HCT116 (cell line): ENCODE data around the gene CCDC30. TPM values are rescaled to one million over a fixed set of nuclear protein-coding genes. Genes with fewer than 3 reads are reported as not detected.
"Not testable (repeated sequence)": the region's sequence is repeated elsewhere in the genome, so short reads cannot be mapped to it uniquely, and the experiment has no call there.

Experiments
- ATAC-seq: fragments of 200-7000 bp; cut with Tn5 transposase; 2 replicates; pipeline ENCODE4 v1.9.1; 2020; ENCODE audit warnings: mild to moderate bottlenecking, moderate library complexity
- BruUV-seq: library from RNA; stranded (reverse); fragments of 400-500 nt; replicated peaks from 2 replicates; lab custom pipeline; 2021; lab: Mats Ljungman, UMichigan
- CTCF ChIA-PET: fragments of 300-600 bp; sonication (Branson Sonifier 250); formaldehyde crosslinking; loops from one replicate; lab custom pipeline; 2021; ENCODE audit warnings: antibody characterized with exemption; lab: Charles Lee
- POLR2A ChIA-PET: fragments of 300-600, 350-600 bp; sonication (Branson Sonifier 250); formaldehyde crosslinking; loops from one replicate; lab custom pipeline; 2021; ENCODE audit warnings: antibody characterized with exemption; lab: Charles Lee
- RAD21 ChIA-PET, 2 experiments: fragments of 300-600 bp; sonication (Branson Sonifier 250); formaldehyde crosslinking; loops; one replicate each; lab custom pipeline; 2023; ENCODE audit warnings: low total read pairs in 2 of 2; ENCODE audit not compliant: uncharacterized antibody in 2 of 2, unreplicated experiment in 2 of 2, low non-redundant PET in 1 of 2; lab: Charles Lee
- DNase-seq: peaks from one replicate; pipeline ENCODE4 v3.0.0-alpha.2; 2010; ENCODE audit warnings: low read depth, low spot score
- H2AFZ ChIP-seq: fragments of 200-600 bp; shearing (Covaris generic), sonication (generic); 2 replicates; pipeline ENCODE4 v1.6.1; 2017; ENCODE audit warnings: low read depth, mixed run types, mixed read lengths, antibody characterized with exemption, low read length; ENCODE audit not compliant: poor library complexity, severe bottlenecking
- H3K27ac ChIP-seq: 2 replicates; pipeline ENCODE4 v1.5.1; 2012; ENCODE audit warnings: low read depth, low read length
- H3K27me3 ChIP-seq: fragments of 200-600 bp; sonication (generic); 2 replicates; pipeline ENCODE4 v1.6.1; 2016; ENCODE audit warnings: mixed run types, low read length, mixed read lengths; ENCODE audit not compliant: insufficient read depth
- H3K36me3 ChIP-seq, 2 experiments: fragments of 200-500 bp in 1 of 2; fragments of 200-600 bp in 1 of 2; sonication (Bioruptor generic) in 1 of 2; sonication (generic) in 1 of 2; 2 replicates each; pipeline versions ENCODE4 v1.5.1 to v1.6.1; 2014 to 2016; ENCODE audit warnings: low read length in 2 of 2, inconsistent platforms in 1 of 2, mixed read lengths in 1 of 2, mixed run types in 1 of 2; ENCODE audit not compliant: insufficient read depth in 2 of 2, control insufficient read depth in 1 of 2
- H3K4me1 ChIP-seq, 2 experiments: fragments of 200-600 bp in 1 of 2; sonication (generic) in 1 of 2; 2 replicates each; pipeline versions ENCODE4 v1.5.1 to v1.6.1; 2012 to 2017; ENCODE audit warnings: low read length in 2 of 2, inconsistent platforms in 1 of 2, mild to moderate bottlenecking in 1 of 2, mixed read lengths in 1 of 2, mixed run types in 1 of 2, moderate library complexity in 1 of 2; ENCODE audit not compliant: insufficient read depth in 2 of 2, control insufficient read depth in 1 of 2
- H3K4me2 ChIP-seq: fragments of 200-600 bp; sonication (generic); 2 replicates; pipeline ENCODE4 v1.6.1; 2017; ENCODE audit warnings: mixed run types, low read length, mixed read lengths
- H3K4me3 ChIP-seq, 2 experiments: fragments of 200-600 bp in 1 of 2; sonication (generic) in 1 of 2; replicated peaks in 1 of 2; 2 replicates each; pipeline ENCODE4 v1.5.1; 2011 to 2016; ENCODE audit warnings: low read length in 2 of 2, control low read depth in 1 of 2, low read depth in 1 of 2, mild to moderate bottlenecking in 1 of 2, mixed read lengths in 1 of 2, mixed run types in 1 of 2
- H3K79me2 ChIP-seq: fragments of 200-600 bp; sonication (generic); 2 replicates; pipeline ENCODE4 v1.6.1; 2017; ENCODE audit warnings: mild to moderate bottlenecking, mixed run types, low read length, moderate library complexity, mixed read lengths; ENCODE audit not compliant: insufficient read depth
- H3K9ac ChIP-seq: fragments of 200-600 bp; sonication (generic); 2 replicates; pipeline ENCODE4 v1.6.1; 2016; ENCODE audit warnings: low read length, mixed read lengths
- H3K9me2 ChIP-seq: fragments of 200-600 bp; sonication (generic), shearing (Covaris generic); 2 replicates; pipeline ENCODE4 v1.6.1; 2017; ENCODE audit warnings: mixed run types, mild to moderate bottlenecking, moderate library complexity; ENCODE audit not compliant: insufficient read depth
- H3K9me3 ChIP-seq, 2 experiments: fragments of 200-500 bp in 1 of 2; fragments of 200-600 bp in 1 of 2; sonication (Bioruptor generic) in 1 of 2; sonication (generic) in 1 of 2; 2 replicates each; pipeline ENCODE4 v1.6.1; 2014 to 2017; ENCODE audit warnings: low read length in 2 of 2, mixed read lengths in 2 of 2, inconsistent platforms in 1 of 2, low read depth in 1 of 2, mild to moderate bottlenecking in 1 of 2, mixed run types in 1 of 2, moderate library complexity in 1 of 2; ENCODE audit not compliant: control insufficient read depth in 1 of 2, insufficient read depth in 1 of 2
- H4K20me1 ChIP-seq: fragments of 200-600 bp; sonication (generic), shearing (Covaris generic); 2 replicates; pipeline ENCODE4 v1.6.1; 2017; ENCODE audit warnings: mixed run types, mild to moderate bottlenecking, moderate library complexity; ENCODE audit not compliant: insufficient read depth
- CTCF ChIP-seq, 3 experiments: fragments of 200-600 bp in 1 of 3; sonication (generic) in 1 of 3; IDR thresholded peaks in 2 of 3; conservative IDR thresholded peaks in 1 of 3; 2 replicates each; pipeline ENCODE4 v1.5.1; 2012 to 2017; ENCODE audit warnings: low read depth in 2 of 3, low read length in 2 of 3, antibody characterized with exemption in 1 of 3, borderline replicate concordance in 1 of 3, control low read depth in 1 of 3, mild to moderate bottlenecking in 1 of 3, mixed read lengths in 1 of 3, mixed run types in 1 of 3, moderate library complexity in 1 of 3; ENCODE audit not compliant: insufficient read depth in 1 of 3
- intact Hi-C: fragments of 100-400 bp; cut with micrococcal nuclease; formaldehyde crosslinking; loops from 2 replicates; pipeline ENCODE4 v1.10.0; 2022
- total RNA-seq: library from RNA; stranded (reverse); gene quantifications from one replicate; pipeline ENCODE4 v1.2.1, GENCODE V29; 2021; ENCODE audit not compliant: unreplicated experiment

Gene CCDC30
- total RNA-seq, 1 experiment from 2014 or later, result 2.0 TPM

- no peak for ATAC-seq
- Histone ChIP-seq H3K27ac (no peak overlapping the region), H2AFZ (no peak overlapping the region), H3K4me2 (no peak overlapping the region), H3K9me2 (no peaks in the 10 kb centered on the region), H3K4me3 (no peak overlapping the region), H3K9me3 (no peaks in the 10 kb centered on the region), H3K4me1 (no peaks in the 10 kb centered on the region), H3K27me3 (no peaks in the 10 kb centered on the region), H3K36me3 (no peaks in the 10 kb centered on the region), H3K79me2 (no peaks in the 10 kb centered on the region), H4K20me1 (no peaks in the 10 kb centered on the region), H3K9ac (no peak overlapping the region)
- BruUV-seq, result no TSS peak
- ChIA-PET RAD21 (no interaction called here), POLR2A (no interaction called here), CTCF (no interaction called here)
- no peak for TF ChIP-seq CTCF (IDR thresholded peaks at IDR 0.05 in 2 of 3, conservative IDR thresholded peaks at IDR 0.05 in 1 of 3; ENCODE audit: borderline replicate concordance in 1 of 3, insufficient read depth in 1 of 3, low read depth in 2 of 3, low read length in 2 of 3)
- DNase-seq, result no peak
- intact Hi-C loops, result no loop called here
These were observed 157.2 kb downstream of the CCDC30 start for GRCh38 chr1:42620307-42620706.

GRCh38 chr1:42621180-42621579 is 158.1 kb downstream of the CCDC30 start:
- H3K9me3 ChIP-seq, H3K27ac ChIP-seq, H3K4me1 ChIP-seq, DNase-seq, H3K4me3 ChIP-seq, H3K27me3 ChIP-seq, H3K9me2 ChIP-seq, H3K4me2 ChIP-seq, ATAC-seq, CTCF ChIA-PET, intact Hi-C loops, H4K20me1 ChIP-seq, BruUV-seq, H3K36me3 ChIP-seq, H3K79me2 ChIP-seq, RAD21 ChIA-PET, POLR2A ChIA-PET, H3K9ac ChIP-seq, H2AFZ ChIP-seq: not testable (repeated sequence)

- H3K27ac ChIP-seq, H3K9me2 ChIP-seq, H3K4me1 ChIP-seq, H3K9me3 ChIP-seq, POLR2A ChIA-PET, H3K79me2 ChIP-seq, H3K4me2 ChIP-seq, DNase-seq, BruUV-seq, CTCF ChIA-PET, H2AFZ ChIP-seq, H3K27me3 ChIP-seq, ATAC-seq, H3K9ac ChIP-seq, H3K4me3 ChIP-seq, H3K36me3 ChIP-seq, H4K20me1 ChIP-seq, intact Hi-C loops, RAD21 ChIA-PET: not testable (repeated sequence)
These were observed 164.1 kb downstream of the CCDC30 start for GRCh38 chr1:42627205-42627604.
